ENCODE data around the gene CDC123.

- TF ChIP-seq POLR2A (IDR thresholded peaks at IDR 0.05) (no peak), CTCF (IDR thresholded peaks at IDR 0.05) (no peak)
These were observed 2.2 kb downstream of the CDC123 start for GRCh38 chr10:12198156-12198555.

Data from adrenal gland (tissue), 5 donors.